PFSK-1 (cell line): ENCODE data around the gene SPIRE1.

Source experiments
- FOXP2 ChIP-seq: optimal IDR thresholded peaks from 2 replicates; pipeline ENCODE3; 2011; ENCODE audit warnings: borderline replicate concordance, control low read depth, inconsistent platforms; ENCODE audit not compliant: insufficient read depth; ENCODE audit errors: extremely low read length, extremely low read depth
- SIN3A ChIP-seq: IDR thresholded peaks from 2 replicates; pipeline ENCODE4 v1.6.1; 2012; ENCODE audit warnings: mild to moderate bottlenecking, low read length, moderate library complexity, borderline replicate concordance; ENCODE audit not compliant: insufficient read depth
- TAF1 ChIP-seq: IDR thresholded peaks from 2 replicates; pipeline ENCODE4 v1.6.1; 2012; ENCODE audit warnings: low read length, control low read depth, borderline replicate concordance; ENCODE audit not compliant: insufficient read depth

- TF ChIP-seq SIN3A (no peak), FOXP2 (no peak), TAF1 (no peak)
Observed at GRCh38 chr18:12554796-12555388, 103.0 kb downstream of the SPIRE1 start.
